Keratinocyte (primary cell): ENCODE results near the gene EMX1. TPM values are rescaled to one million over a fixed set of nuclear protein-coding genes. Genes with fewer than 3 reads are reported as not detected.

Experiments used
- DNase-seq: peaks from one replicate; pipeline ENCODE4 v3.0.0-alpha.2; 2011; ENCODE audit warnings: low read depth, missing footprints, low spot score
- FAIRE-seq: peaks from 2 replicates; lab custom pipeline; 2011; peaks lifted over from hg19 to GRCh38; lab: Jason Lieb, UNC
- H2AFZ ChIP-seq: 2 replicates; pipeline ENCODE4 v1.6.0; 2012; ENCODE audit warnings: low read length, control low read depth, inconsistent platforms; ENCODE audit not compliant: control insufficient read depth
- H3K27ac ChIP-seq: 2 replicates; pipeline ENCODE4 v1.5.1; 2011; ENCODE audit warnings: low read length; ENCODE audit not compliant: control insufficient read depth, insufficient read depth
- H3K27me3 ChIP-seq: 3 replicates; pipeline ENCODE4 v1.6.0; 2011; ENCODE audit warnings: low read length; ENCODE audit not compliant: control insufficient read depth, insufficient read depth; ENCODE audit errors: extremely low read depth
- H3K36me3 ChIP-seq, 2 experiments: 2 replicates in 1 of 2; 3 replicates in 1 of 2; pipeline ENCODE4 v1.5.1; 2011; ENCODE audit warnings: low read length in 2 of 2, mild to moderate bottlenecking in 1 of 2; ENCODE audit not compliant: control insufficient read depth in 2 of 2, insufficient read depth in 2 of 2; ENCODE audit errors: extremely low read depth in 1 of 2
- H3K4me1 ChIP-seq: 3 replicates; pipeline ENCODE4 v1.5.1; 2011; ENCODE audit warnings: low read length; ENCODE audit not compliant: control insufficient read depth, insufficient read depth; ENCODE audit errors: extremely low read depth
- H3K4me2 ChIP-seq: 3 replicates; pipeline ENCODE4 v1.6.0; 2011; ENCODE audit warnings: low read depth, low read length; ENCODE audit not compliant: control insufficient read depth, insufficient read depth; ENCODE audit errors: extremely low read depth
- H3K4me3 ChIP-seq, 3 experiments: fragments of 200-600 bp in 1 of 3; sonication (generic) in 1 of 3; 2 replicates in 2 of 3; 3 replicates in 1 of 3; pipeline ENCODE4 v1.5.1; 2011 to 2016; ENCODE audit warnings: low read length in 3 of 3, mild to moderate bottlenecking in 3 of 3, control low read depth in 2 of 3, inconsistent platforms in 1 of 3, low read depth in 1 of 3, mixed read lengths in 1 of 3, mixed run types in 1 of 3, moderate library complexity in 1 of 3; ENCODE audit not compliant: control insufficient read depth in 2 of 3, insufficient read depth in 2 of 3; ENCODE audit errors: extremely low read depth in 1 of 3
- H3K79me2 ChIP-seq: 2 replicates; pipeline ENCODE4 v1.6.0; 2012; ENCODE audit warnings: low read length; ENCODE audit not compliant: control insufficient read depth, insufficient read depth
- H3K9ac ChIP-seq: 3 replicates; pipeline ENCODE4 v1.6.0; 2011; ENCODE audit warnings: low read length; ENCODE audit not compliant: control insufficient read depth, insufficient read depth; ENCODE audit errors: extremely low read depth
- H3K9me1 ChIP-seq: 3 replicates; pipeline ENCODE4 v1.6.0; 2011; ENCODE audit warnings: low read length; ENCODE audit not compliant: control insufficient read depth, insufficient read depth; ENCODE audit errors: extremely low read depth
- H3K9me3 ChIP-seq: 2 replicates; pipeline ENCODE4 v1.5.1; 2012; ENCODE audit warnings: low read depth, low read length; ENCODE audit not compliant: control insufficient read depth
- H4K20me1 ChIP-seq: 3 replicates; pipeline ENCODE4 v1.6.0; 2011; ENCODE audit warnings: low read length; ENCODE audit not compliant: control insufficient read depth, insufficient read depth; ENCODE audit errors: extremely low read depth
- CTCF ChIP-seq, 3 experiments: IDR thresholded peaks in 1 of 3; conservative IDR thresholded peaks in 1 of 3; optimal IDR thresholded peaks in 1 of 3; 2 replicates in 2 of 3; 3 replicates in 1 of 3; pipeline versions ENCODE3 to v1.5.1; 2011; ENCODE audit warnings: low read length in 3 of 3, mild to moderate bottlenecking in 3 of 3, moderate library complexity in 2 of 3, control low read depth in 1 of 3, inconsistent platforms in 1 of 3; ENCODE audit not compliant: insufficient read depth in 2 of 3; ENCODE audit errors: extremely low read depth in 1 of 3
- EZH2 ChIP-seq: IDR thresholded peaks from one replicate; pipeline ENCODE4 v1.6.1; 2012; ENCODE audit warnings: inconsistent platforms, mild to moderate bottlenecking, low read length, moderate library complexity
- dilution Hi-C: fragments of 300-500 bp; cut with MboI; formaldehyde crosslinking; loops from one replicate; pipeline ENCODE4 v1.7.0; 2020; ENCODE audit warnings: low sequenced_read_pairs; ENCODE audit not compliant: extremely low pct_ligation_motif_present
- polyA plus RNA-seq, 5 experiments: library from polyadenylated mRNA; depleted of rRNA in 3 of 5; stranded (reverse) in 3 of 5; stranded (forward) in 1 of 5; unstranded in 1 of 5; fragments of >200 nt; gene quantifications; 1 replicate in 1 of 5; 2 replicates in 3 of 5; 3 replicates in 1 of 5; pipeline versions ENCODE4 v1.2.1 to v1.2.3, GENCODE V29; 2011 to 2012; ENCODE audit warnings: missing spikeins in 2 of 5, low read depth in 1 of 5, low replicate concordance in 1 of 5

The EMX1 gene
- polyA plus RNA-seq, 1 donor (not counting 4 experiments of a cell fraction or from before 2014, with no cell fraction given): not detected

DNA sequence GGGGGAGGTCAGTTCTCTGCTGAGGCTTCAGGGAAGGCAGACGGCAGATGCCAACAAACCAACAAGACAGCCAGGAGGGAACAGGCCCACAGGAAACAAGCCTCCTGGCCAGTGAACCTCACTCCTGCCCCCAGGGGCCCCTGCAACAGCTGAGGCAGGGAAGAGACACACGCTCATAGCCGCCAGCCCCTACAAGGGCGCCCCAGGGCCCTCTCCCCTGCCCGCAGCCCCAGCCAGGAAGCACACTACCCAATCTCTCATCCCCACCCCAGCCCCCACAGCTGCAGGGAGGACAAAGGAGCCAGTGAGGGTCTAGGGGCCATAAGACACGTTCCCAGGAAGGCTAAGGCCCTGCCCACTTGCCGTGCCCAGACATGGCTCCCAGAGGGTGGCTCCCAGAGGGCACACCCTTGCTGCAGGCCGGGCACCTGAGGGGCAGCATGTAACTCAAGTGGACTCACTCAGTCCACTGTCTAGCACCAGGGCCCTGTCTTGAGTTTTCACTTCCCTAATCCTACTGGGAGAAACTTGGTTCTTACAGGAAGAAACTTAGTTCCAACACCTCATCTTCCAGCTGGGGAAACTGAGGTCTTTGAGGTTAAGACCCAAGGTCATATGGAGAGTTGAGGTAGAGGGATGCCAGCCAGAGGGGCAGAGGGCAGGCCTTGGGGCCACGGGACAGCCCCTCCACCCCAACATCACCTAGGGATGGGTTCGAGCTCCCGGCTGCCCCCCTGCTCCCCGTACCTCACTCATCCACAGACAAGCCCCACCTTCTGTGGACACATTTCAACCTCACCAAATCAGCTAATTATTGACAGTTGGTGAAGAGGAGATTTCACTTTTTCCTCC is 37.3 kb downstream of the EMX1 start:
- no peaks in the 10 kb centered on the region for H3K79me2 ChIP-seq
- dilution Hi-C loops: no loop called here
- H3K4me1 ChIP-seq: no peaks in the 10 kb centered on the region
- H4K20me1 ChIP-seq: peaks cover 3% of the 10 kb centered on the region
- H3K4me3 ChIP-seq: no peak overlapping the region
- no peak for FAIRE-seq
- no peak for DNase-seq
- no peak for TF ChIP-seq CTCF (optimal IDR thresholded peaks at IDR 0.05 in 1 of 3, IDR thresholded peaks at IDR 0.05 in 1 of 3, conservative IDR thresholded peaks at IDR 0.05 in 1 of 3; ENCODE audit: extremely low read depth in 1 of 3, insufficient read depth in 2 of 3, low read length in 3 of 3)
- TF ChIP-seq EZH2: no peak
- no peaks in the 10 kb centered on the region for H3K36me3 ChIP-seq
- no peak overlapping the region for H2AFZ ChIP-seq
- no peak overlapping the region for H3K9ac ChIP-seq
- no peaks in the 10 kb centered on the region for H3K9me1 ChIP-seq
- no peaks in the 10 kb centered on the region for H3K27me3 ChIP-seq
- H3K9me3 ChIP-seq: no peaks in the 10 kb centered on the region
- H3K27ac ChIP-seq: no peak overlapping the region
- no peak overlapping the region for H3K4me2 ChIP-seq

GRCh38 chr2:72955228-72956049 is 38.1 kb downstream of the EMX1 start:
- dilution Hi-C loops: no loop called here
- H3K4me1 ChIP-seq: no peaks in the 10 kb centered on the region

More at GRCh38 chr2:72955228-72956049, 38.1 kb downstream of the EMX1 start:
- no peak for TF ChIP-seq EZH2
- TF ChIP-seq CTCF (optimal IDR thresholded peaks at IDR 0.05 in 1 of 3, IDR thresholded peaks at IDR 0.05 in 1 of 3, conservative IDR thresholded peaks at IDR 0.05 in 1 of 3; ENCODE audit: extremely low read depth in 1 of 3, insufficient read depth in 2 of 3, low read length in 3 of 3): no peak
- Histone ChIP-seq H3K79me2 (no peaks in the 10 kb centered on the region), H3K9me1 (no peaks in the 10 kb centered on the region), H4K20me1 (peaks cover 3% of the 10 kb centered on the region), H3K27ac (no peak overlapping the region), H3K4me3 (no peak overlapping the region), H3K9ac (no peak overlapping the region), H3K27me3 (no peaks in the 10 kb centered on the region), H3K4me2 (no peak overlapping the region), H3K9me3 (no peaks in the 10 kb centered on the region), H2AFZ (no peak overlapping the region), H3K36me3 (no peaks in the 10 kb centered on the region)
- DNase-seq (no peak), FAIRE-seq (no peak)
